HS-5 (cell line): ENCODE data around the gene ROBO1.
A peak's percentile ranks its signal among the peaks of the same experiment; 100 is the strongest.
"Not testable (repeated sequence)": the region's sequence is repeated elsewhere in the genome, so short reads cannot be mapped to it uniquely, and the experiment has no call there.

ENCODE experiments used
- DNase-seq: peaks from one replicate; pipeline ENCODE4 v3.0.0-alpha.2; 2012; ENCODE audit warnings: low read depth

Gene ROBO1

GRCh38 chr3:78689378-78689777, 1078.4 kb downstream of the ROBO1 start:
- no peak for DNase-seq

- no peak for DNase-seq
Observed at GRCh38 chr3:78687520-78687919, 1080.3 kb downstream of the ROBO1 start.

DNA sequence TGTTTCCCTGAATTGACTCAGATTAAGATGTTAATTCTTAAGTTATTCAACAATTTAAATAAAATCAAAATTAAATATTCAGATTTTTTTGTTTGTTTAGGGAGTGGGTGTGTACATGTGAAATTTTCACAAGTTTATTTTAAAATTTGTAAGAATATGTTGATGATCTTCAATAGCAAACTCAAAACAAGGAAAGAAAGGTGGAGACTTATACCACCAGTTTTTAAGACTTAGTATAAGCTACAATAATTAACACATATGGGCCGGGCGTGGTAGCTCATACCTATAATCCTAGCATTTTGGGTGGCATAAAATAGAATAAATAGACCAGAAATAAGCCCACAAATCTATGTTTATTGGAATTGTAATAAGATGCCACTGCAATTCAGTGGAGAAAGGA, 1084.5 kb downstream of the ROBO1 start:
- no peak for DNase-seq

- DNase-seq = not testable (repeated sequence)
Observed at GRCh38 chr3:78675119-78675805, 1092.5 kb downstream of the ROBO1 start.

DNA sequence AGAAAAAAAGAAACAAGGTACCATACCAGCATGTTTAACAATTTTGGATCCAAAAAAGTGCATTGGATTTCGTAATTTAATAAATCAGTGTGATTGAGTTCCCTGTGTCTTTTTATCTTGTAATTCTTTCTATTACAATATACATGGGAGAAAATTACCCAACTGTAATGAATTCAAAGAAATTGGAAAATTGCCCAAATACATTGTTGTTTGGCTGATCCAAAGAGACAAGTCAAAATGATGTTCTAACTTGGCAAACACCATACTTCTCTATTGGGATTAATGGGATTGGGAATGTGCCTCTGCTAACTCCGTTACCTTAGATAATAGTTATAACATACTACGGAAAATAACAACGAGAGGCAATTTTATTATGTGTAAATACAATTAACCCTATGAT, 1097.1 kb downstream of the ROBO1 start:
- no peak for DNase-seq

DNA sequence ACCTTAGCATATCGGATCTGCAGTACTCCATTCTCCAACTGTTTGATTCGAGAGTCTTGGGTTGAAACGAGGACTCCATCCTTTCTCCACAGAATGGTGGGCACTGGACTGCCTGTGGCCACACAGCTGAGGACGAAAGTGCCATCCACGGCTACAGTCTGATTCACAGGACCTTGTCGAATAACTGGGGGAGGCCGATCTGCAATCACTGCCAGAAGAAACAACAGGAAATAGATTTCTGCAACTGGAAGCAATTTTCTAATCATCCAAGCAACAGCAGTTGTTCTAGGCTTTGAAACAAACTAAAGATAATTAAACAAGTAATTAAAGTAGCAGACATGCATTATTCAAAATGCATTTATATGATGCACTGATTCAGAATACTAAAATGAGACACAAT, 1097.7 kb downstream of the ROBO1 start:
- DNase-seq = no peak

GRCh38 chr3:78668302-78668701, 1099.5 kb downstream of the ROBO1 start:
- no peak for DNase-seq

- no peak for DNase-seq
Observed at GRCh38 chr3:78666470-78666800, 1101.4 kb downstream of the ROBO1 start.

DNA sequence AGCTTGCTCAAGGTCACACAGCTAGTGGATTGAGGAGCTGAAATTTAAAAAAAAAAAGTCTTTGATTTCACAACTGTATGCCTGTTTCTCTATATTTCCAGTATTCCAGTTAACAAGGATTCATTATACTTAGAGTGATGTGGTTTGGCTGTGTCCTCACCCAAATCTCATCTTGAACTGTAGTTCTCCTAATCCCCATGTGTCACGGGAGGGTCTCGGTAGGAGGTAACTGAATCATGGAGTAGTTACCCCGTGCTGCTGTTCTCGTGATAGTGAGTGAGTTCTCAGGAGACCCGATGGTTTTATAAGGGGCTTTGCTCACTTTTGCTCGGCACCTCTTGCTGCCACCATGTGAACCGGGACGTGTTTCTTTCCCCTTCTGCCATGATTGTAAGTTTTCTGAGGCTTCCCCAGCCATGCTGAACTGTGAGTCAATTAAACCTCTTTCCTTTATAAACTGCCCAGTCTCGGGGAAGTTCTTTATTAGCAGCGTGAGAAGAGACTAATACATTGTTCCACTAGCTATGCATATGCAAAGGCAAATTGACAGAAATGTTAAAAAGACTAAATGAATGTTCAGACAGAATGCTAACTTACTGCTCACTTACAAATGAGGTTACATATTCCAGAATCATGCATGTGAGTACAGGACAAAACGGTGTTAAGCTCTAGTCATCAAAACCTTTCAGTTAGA, 1101.9 kb downstream of the ROBO1 start:
- no peak for DNase-seq

DNA sequence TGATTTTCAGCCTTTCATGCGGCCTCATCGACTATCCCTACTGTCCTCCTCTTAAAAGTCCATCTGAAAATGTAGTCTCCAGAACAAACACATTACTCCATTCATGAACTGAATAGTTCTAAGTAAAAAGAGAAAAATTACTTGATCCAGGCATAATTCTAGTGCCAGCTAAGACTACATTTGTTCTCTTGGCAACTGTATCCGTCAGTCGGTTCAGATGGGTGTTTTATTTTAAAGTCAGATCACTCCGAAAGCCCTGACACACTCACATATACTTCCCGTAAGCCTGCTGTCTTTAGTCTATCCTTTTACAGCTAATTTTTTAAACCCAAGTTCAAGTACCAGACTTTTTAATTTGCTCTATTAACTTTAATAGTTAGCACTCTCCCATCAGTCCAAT, 1102.7 kb downstream of the ROBO1 start:
- DNase-seq = no peak

- DNase-seq = no peak
Observed at GRCh38 chr3:78660957-78661356, 1106.8 kb downstream of the ROBO1 start.

- peak; percentile 19 for DNase-seq
Observed at GRCh38 chr3:78659386-78659987, 1108.3 kb downstream of the ROBO1 start.

DNA sequence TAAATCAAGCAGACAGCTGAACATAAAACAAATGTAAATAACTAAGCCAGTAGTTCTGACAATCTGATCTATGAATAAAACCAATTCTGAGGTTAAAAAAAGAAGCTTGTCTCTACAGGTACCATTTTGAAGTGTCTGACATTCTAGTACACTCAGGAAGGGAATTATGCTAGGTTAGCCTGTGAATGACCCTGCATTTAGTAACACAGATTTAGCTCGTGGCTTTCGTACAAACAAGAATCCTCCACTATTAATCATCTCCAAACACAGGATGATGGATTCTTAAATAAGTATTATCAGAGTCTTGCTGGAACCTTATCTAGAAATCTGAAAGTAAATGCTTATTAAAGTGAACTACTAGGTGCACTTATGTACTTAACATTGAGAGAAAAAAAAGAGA, 1120.1 kb downstream of the ROBO1 start:
- DNase-seq = no peak

- peak; percentile 61 for DNase-seq
Observed at GRCh38 chr3:78645628-78646310, 1122.0 kb downstream of the ROBO1 start.

DNA sequence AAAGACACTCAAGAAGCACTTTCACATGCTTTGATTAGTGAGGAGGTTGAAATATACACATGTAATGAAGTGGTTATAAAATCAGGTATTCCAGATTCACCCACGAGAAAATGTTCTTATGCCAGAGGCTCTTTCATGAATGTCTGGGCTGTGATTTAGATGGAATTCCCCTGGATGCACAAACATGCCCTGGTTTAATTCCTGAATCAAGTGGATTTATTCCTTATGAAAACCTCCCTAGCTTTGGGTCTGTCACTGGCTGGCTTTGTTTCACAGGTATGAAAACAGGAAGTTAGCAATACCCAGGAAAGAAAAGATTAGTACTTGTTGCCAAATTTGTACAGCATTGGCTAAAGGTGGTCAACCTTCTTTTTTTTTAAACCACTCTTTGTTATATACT, 1123.0 kb downstream of the ROBO1 start:
- no peak for DNase-seq

GRCh38 chr3:78642226-78643035, 1125.4 kb downstream of the ROBO1 start:
- no peak for DNase-seq

GRCh38 chr3:78641703-78642102, 1126.1 kb downstream of the ROBO1 start:
- DNase-seq = no peak

DNA sequence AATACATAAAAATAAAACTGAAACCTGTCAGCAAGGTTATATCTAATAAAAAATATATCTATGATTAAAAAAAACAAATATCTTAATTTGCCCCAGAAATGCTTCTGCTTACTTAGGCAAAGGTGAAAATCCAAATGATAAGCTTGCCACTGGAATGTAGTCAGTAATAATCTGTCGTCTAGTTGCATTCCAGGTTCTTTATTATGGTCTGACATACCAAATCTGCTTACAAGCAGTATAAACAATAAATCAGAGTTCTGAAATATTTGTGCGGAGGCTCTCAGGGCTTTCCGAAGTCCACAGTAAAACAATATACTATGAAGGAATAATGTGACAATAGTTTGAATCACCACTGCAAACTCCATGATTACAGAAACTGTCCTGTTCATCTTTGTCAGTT, 1133.5 kb downstream of the ROBO1 start:
- DNase-seq = no peak

DNA sequence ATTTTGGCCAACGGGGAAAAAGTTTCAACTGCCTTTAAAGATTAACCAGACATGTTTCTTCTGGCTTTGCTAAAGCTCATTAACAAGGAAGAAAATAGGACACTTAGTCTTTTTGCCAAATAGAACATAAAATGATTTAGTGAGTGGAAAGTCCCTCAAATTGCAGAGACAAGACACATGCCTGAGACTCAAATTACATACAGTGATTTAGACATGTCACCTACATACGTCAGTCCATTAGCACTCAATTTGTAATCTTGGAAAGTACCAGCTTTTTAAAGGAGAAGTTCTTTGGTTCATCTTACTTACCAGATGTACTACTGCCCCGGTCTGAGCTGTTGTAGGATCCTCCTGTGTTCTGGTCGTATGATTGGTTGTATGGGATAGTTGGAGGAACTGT, 1134.2 kb downstream of the ROBO1 start:
- no peak for DNase-seq

- DNase-seq = no peak
Observed at GRCh38 chr3:78632925-78633553, 1134.8 kb downstream of the ROBO1 start.

GRCh38 chr3:78629544-78629943, 1138.3 kb downstream of the ROBO1 start:
- no peak for DNase-seq
